Prostate gland (tissue), 2 donors: ENCODE measurements around the gene SEMA6A.

Source experiments
- CTCF ChIP-seq, 4 experiments: fragments of 200-600 bp in 2 of 4; fragments of 450-650 bp in 2 of 4; sonication (generic) in 2 of 4; IDR thresholded peaks; 1 replicate in 3 of 4; 2 replicates in 1 of 4; pipeline ENCODE4 v1.5.1; 2016 to 2019; ENCODE audit warnings: antibody characterized with exemption in 4 of 4, mild to moderate bottlenecking in 2 of 4, moderate library complexity in 2 of 4
- POLR2A ChIP-seq: fragments of 450-650 bp; IDR thresholded peaks from one replicate; pipeline ENCODE4 v1.6.1; 2016; ENCODE audit warnings: antibody characterized with exemption, mild to moderate bottlenecking
- POLR2AphosphoS5 ChIP-seq: sonication (generic); formaldehyde crosslinking; IDR thresholded peaks from one replicate; pipeline ENCODE4 v1.6.1; 2017; ENCODE audit warnings: antibody characterized with exemption

GRCh38 chr5:116454417-116454927 lies 120.2 kb downstream of the SEMA6A start:
- TF ChIP-seq CTCF (IDR thresholded peaks at IDR 0.05) (no peak), POLR2AphosphoS5 (no peak), POLR2A (no peak)
